Adrenal gland (tissue), 12 donors: ENCODE measurements around the gene ASPDH. TPM values are rescaled to one million over a fixed set of nuclear protein-coding genes. Genes with fewer than 3 reads are reported as not detected.

Source experiments
- DNase-seq, 7 donors: peaks; one replicate each; pipeline ENCODE4 v3.0.0-alpha.2; 2019 to 2020
- H3K27ac ChIP-seq, 5 donors: fragments of 200-600 bp; sonication (generic) in 4 of 5; 1 replicate in 3 of 5; 2 replicates in 2 of 5; pipeline versions ENCODE4 v1.5.1 to v1.8.0; 2016 to 2020; ENCODE audit warnings: mild to moderate bottlenecking in 1 of 5
- H3K27me3 ChIP-seq: fragments of 200-600 bp; 2 replicates; pipeline ENCODE4 v1.8.0; 2021
- H3K36me3 ChIP-seq, 2 donors: fragments of 200-600 bp; replicated peaks in 1 of 2; 1 replicate in 1 of 2; 2 replicates in 1 of 2; pipeline versions ENCODE4 v1.5.1 to v1.8.0; 2018 to 2022
- H3K4me1 ChIP-seq, 2 donors: fragments of 200-600 bp; replicated peaks in 1 of 2; 1 replicate in 1 of 2; 2 replicates in 1 of 2; pipeline versions ENCODE4 v1.5.1 to v1.8.0; 2018 to 2021
- H3K4me3 ChIP-seq, 4 donors: fragments of 200-600 bp; sonication (generic) in 3 of 4; one replicate each; pipeline ENCODE4 v1.5.1; 2016 to 2018
- H3K9me3 ChIP-seq, 3 donors: fragments of 200-600 bp; sonication (generic) in 1 of 3; replicated peaks in 1 of 3; 1 replicate in 2 of 3; 2 replicates in 1 of 3; pipeline versions ENCODE4 v1.5.1 to v1.8.0; 2016 to 2021
- CTCF ChIP-seq, 6 experiments: fragments of 450-650 bp in 4 of 6; fragments of 200-600 bp in 2 of 6; sonication (generic) in 1 of 6; IDR thresholded peaks; 1 replicate in 5 of 6; 2 replicates in 1 of 6; pipeline versions ENCODE4 v1.5.1 to v1.8.0; 2016 to 2021; ENCODE audit warnings: antibody characterized with exemption in 6 of 6, mild to moderate bottlenecking in 2 of 6, moderate library complexity in 1 of 6
- POLR2A ChIP-seq, 2 donors: fragments of 450-650 bp; IDR thresholded peaks; one replicate each; pipeline ENCODE4 v1.6.1; 2017; ENCODE audit warnings: antibody characterized with exemption in 2 of 2, mild to moderate bottlenecking in 2 of 2, moderate library complexity in 1 of 2
- WGBS, 4 donors: extraction: QIAGEN DNeasy Blood & Tissue Kit in 2 of 4; methylation state at CpG; one replicate each; pipeline versions ENCODE4 v1.1.5 to v1.1.7; 2013 to 2017; 5-methylcytosine and 5-hydroxymethylcytosine counted together
- intact Hi-C, 2 donors: fragments of 100-400 bp; cut with DNase I; formaldehyde crosslinking; loops; one replicate each; pipeline versions ENCODE4 v1.14.1 to v1.15.0; 2022 to 2023
- polyA plus RNA-seq, 3 donors: library from polyadenylated mRNA; stranded (reverse); fragments of 200-250 nt in 2 of 3; fragments of 350-450 nt in 1 of 3; fragmentation: Illumina TruSeq in 1 of 3; extraction: RNeasy Lipid Tissue Mini Kit (QIAGEN cat#74804) in 1 of 3; gene quantifications; one replicate each; pipeline ENCODE4 v1.2.3, GENCODE V29; 2013 to 2014
- total RNA-seq, 9 donors: library from RNA; depleted of rRNA in 4 of 9; stranded (reverse); fragments of >200 nt in 4 of 9; fragments of 120-200 nt in 1 of 9; fragmentation: NEBNext Ultra II Directional in 1 of 9; extraction: Animal tissue kit (Norgen Biotek cat#: 25700) in 1 of 9; gene quantifications; one replicate each; pipeline versions ENCODE4 v1.1.0 to v1.2.4, GENCODE V29; 2013 to 2023
- donor health status: healthy with polysubstance abuse.
- donor health status: Bipolar disorder and iron deficiency.
- donor health status: DM: yes; HTN: yes; CAD: no.
- donor health status: DM: no; HTN: no; CAD: no.
- donor health status: DM: no; HTN: no; CAD: no.
- donor health status: DM: yes; HTN: yes; CAD: no.

The ASPDH gene
- total and polyA plus RNA-seq, 12 donors: 0.38 to 30.5 (median 1.7) TPM; not detected in 4

- H3K4me3 ChIP-seq: no peak overlapping the region
- H3K4me1 ChIP-seq: peaks cover 4 to 7% of the 10 kb centered on the region in 2 donors
- WGBS, 4 donors: 85 to 96% (median 88%) methylated on average over 5 to 16 of the region's 16 CpGs
- no peak for DNase-seq
- H3K9me3 ChIP-seq: no peaks in the 10 kb centered on the region
- H3K27me3 ChIP-seq: peaks cover 7% of the 10 kb centered on the region
- H3K36me3 ChIP-seq: peaks cover 0 to 50% of the 10 kb centered on the region in 2 donors
- intact Hi-C loops: no loop called here
- no peak for TF ChIP-seq CTCF (IDR thresholded peaks at IDR 0.05)
- TF ChIP-seq POLR2A (IDR thresholded peaks at IDR 0.05): no peak
- no peak overlapping the region for H3K27ac ChIP-seq
Measured at GRCh38 chr19:50482271-50482855, 31.4 kb downstream of the ASPDH start.

GRCh38 chr19:50481351-50482149 is 32.2 kb downstream of the ASPDH start:
- Histone ChIP-seq H3K27me3 (no peaks in the 10 kb centered on the region), H3K9me3 (no peaks in the 10 kb centered on the region), H3K4me3 (no peak overlapping the region), H3K4me1 (peaks cover 9 to 12% of the 10 kb centered on the region in 2 donors), H3K27ac (no peak overlapping the region), H3K36me3 (peaks cover 0 to 50% of the 10 kb centered on the region in 2 donors)
- TF ChIP-seq CTCF (IDR thresholded peaks at IDR 0.05) (no peak), POLR2A (IDR thresholded peaks at IDR 0.05) (no peak)
- intact Hi-C loops: no loop called here
- 92 to 94% (median 93%) methylated on average over 11 to 27 of the region's 27 CpGs for WGBS, 4 donors
- no peak for DNase-seq

GRCh38 chr19:50480281-50481111 is 33.2 kb downstream of the ASPDH start:
- Histone ChIP-seq H3K36me3 (peaks cover 0 to 50% of the 10 kb centered on the region in 2 donors), H3K4me3 (no peak overlapping the region), H3K9me3 (no peaks in the 10 kb centered on the region), H3K27me3 (no peaks in the 10 kb centered on the region), H3K27ac (no peak overlapping the region), H3K4me1 (peaks cover 9 to 12% of the 10 kb centered on the region in 2 donors)
- TF ChIP-seq POLR2A (IDR thresholded peaks at IDR 0.05) (no peak), CTCF (IDR thresholded peaks at IDR 0.05) (no peak)
- no peak for DNase-seq
- intact Hi-C loops: no loop called here
- 87 to 90% (median 88%) methylated on average over 22 to 37 of the region's 37 CpGs for WGBS, 4 donors

GRCh38 chr19:50479761-50480251 is 33.9 kb downstream of the ASPDH start:
- H3K36me3 ChIP-seq: peaks cover 0 to 50% of the 10 kb centered on the region in 2 donors
- intact Hi-C loops: no loop called here
- 91 to 97% (median 94%) methylated on average over 4 to 16 of the region's 16 CpGs for WGBS, 4 donors
- no peak for DNase-seq
- TF ChIP-seq POLR2A (IDR thresholded peaks at IDR 0.05) (no peak), CTCF (IDR thresholded peaks at IDR 0.05) (no peak)
- H3K4me1 ChIP-seq: peaks cover 9 to 12% of the 10 kb centered on the region in 2 donors
- no peak overlapping the region for H3K4me3 ChIP-seq
- H3K27ac ChIP-seq: no peak overlapping the region
- no peaks in the 10 kb centered on the region for H3K9me3 ChIP-seq
- no peaks in the 10 kb centered on the region for H3K27me3 ChIP-seq
